PC-9 (cell line): Measurements from ENCODE around the gene SERINC5. TPM values are rescaled to one million over a fixed set of nuclear protein-coding genes. Genes with fewer than 3 reads are reported as not detected.

Experiments
- BruUV-seq: library from RNA; stranded (reverse); fragments of 400-500 nt; replicated peaks from 2 replicates; lab custom pipeline; 2021; lab: Mats Ljungman, UMichigan
- CTCF ChIA-PET: fragments of 300-600 bp; sonication (Branson Sonifier 250); formaldehyde crosslinking; loops from one replicate; lab custom pipeline; 2022; ENCODE audit warnings: antibody characterized with exemption; lab: Charles Lee
- POLR2A ChIA-PET: fragments of 300-600 bp; sonication (Branson Sonifier 250); formaldehyde crosslinking; loops from one replicate; lab custom pipeline; 2022; ENCODE audit warnings: antibody characterized with exemption; ENCODE audit not compliant: unreplicated experiment; lab: Charles Lee
- DNase-seq, 2 experiments: peaks; one replicate each; pipeline versions ENCODE4 v3.0.0 to v3.0.0-alpha.2; 2015 to 2022; ENCODE audit warnings: mixed read lengths in 1 of 2
- H2AFZ ChIP-seq: fragments of 200-600 bp; sonication (generic); 2 replicates; pipeline ENCODE4 v1.8.1; 2017; ENCODE audit warnings: antibody characterized with exemption
- H3F3A ChIP-seq: fragments of 200-600 bp; sonication (generic); 2 replicates; pipeline ENCODE4 v1.8.1; 2017; ENCODE audit warnings: antibody characterized with exemption, mild to moderate bottlenecking, low read depth; ENCODE audit not compliant: insufficient read depth
- H3K27ac ChIP-seq: fragments of 200-600 bp; sonication (generic); 2 replicates; pipeline ENCODE4 v1.6.1; 2016; ENCODE audit warnings: mixed run types
- H3K27me3 ChIP-seq: fragments of 200-600 bp; sonication (generic); 2 replicates; pipeline ENCODE4 v1.6.1; 2016; ENCODE audit warnings: low read depth, mixed run types; ENCODE audit not compliant: insufficient read depth
- H3K36me3 ChIP-seq: fragments of 200-600 bp; sonication (generic); 2 replicates; pipeline ENCODE4 v1.6.1; 2016; ENCODE audit warnings: low read depth, mixed run types
- H3K4me1 ChIP-seq: fragments of 200-600 bp; sonication (generic); replicated peaks from 2 replicates; pipeline ENCODE4 v1.6.1; 2016; ENCODE audit warnings: mixed run types; ENCODE audit not compliant: insufficient read depth
- H3K4me2 ChIP-seq: fragments of 200-600 bp; sonication (generic); 2 replicates; pipeline ENCODE4 v1.6.1; 2017; ENCODE audit warnings: mixed run types
- H3K4me3 ChIP-seq: fragments of 200-600 bp; sonication (generic); 2 replicates; pipeline ENCODE4 v1.6.1; 2016; ENCODE audit warnings: mixed run types
- H3K79me2 ChIP-seq: fragments of 200-600 bp; sonication (generic); 2 replicates; pipeline ENCODE4 v1.6.1; 2017; ENCODE audit warnings: low read depth, mixed run types
- H3K9me2 ChIP-seq: fragments of 200-600 bp; sonication (generic); 2 replicates; pipeline ENCODE4 v1.8.1; 2017; ENCODE audit warnings: mild to moderate bottlenecking; ENCODE audit not compliant: insufficient read depth
- H3K9me3 ChIP-seq: fragments of 200-600 bp; sonication (generic); 2 replicates; pipeline ENCODE4 v1.8.1; 2016; ENCODE audit warnings: low read depth; ENCODE audit not compliant: insufficient read depth
- H4K20me1 ChIP-seq: fragments of 200-600 bp; sonication (generic); 2 replicates; pipeline ENCODE4 v1.8.1; 2017; ENCODE audit not compliant: insufficient read depth
- EZH2 ChIP-seq: fragments of 200-600 bp; sonication (generic); IDR thresholded peaks from 2 replicates; pipeline ENCODE4 v1.8.0; 2017; ENCODE audit warnings: antibody characterized with exemption, low read depth
- intact Hi-C: fragments of 100-400 bp; cut with micrococcal nuclease; formaldehyde crosslinking; loops from one replicate; pipeline ENCODE4 v1.10.0; 2022; ENCODE audit not compliant: unreplicated experiment
- total RNA-seq: library from RNA; stranded (reverse); gene quantifications from 2 replicates; pipeline ENCODE4 v1.2.3, GENCODE V29; 2021
- TF ChIP-seq, protein P1 (sequence below): fragments of 200-600 bp; sonication (generic); conservative IDR thresholded peaks from 2 replicates; pipeline ENCODE4 v1.6.1; 2017; ENCODE audit warnings: mixed run types, antibody characterized with exemption, mild to moderate bottlenecking, moderate library complexity

Gene SERINC5
- total RNA-seq, 1 experiment from 2014 or later = 68.8 TPM

DNA sequence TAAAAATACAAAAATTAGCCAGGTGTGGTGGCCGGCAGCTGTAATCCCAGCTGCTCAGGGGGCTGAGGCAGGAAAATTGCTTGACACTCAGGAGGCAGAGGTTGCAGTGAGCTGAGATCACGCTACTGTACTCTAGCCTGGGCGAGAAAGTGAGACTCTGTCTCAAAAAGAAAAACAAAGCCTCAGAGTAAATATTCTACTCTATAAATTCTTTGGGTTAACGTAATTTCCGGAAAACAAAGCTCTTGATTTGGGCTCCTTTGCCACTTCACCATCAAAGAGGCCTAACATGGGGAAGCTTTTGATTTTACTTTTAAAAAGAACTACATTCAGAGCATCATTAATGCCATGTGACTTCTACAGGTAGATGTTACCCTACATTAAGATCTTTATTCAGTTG is 103.1 kb downstream of the SERINC5 start:
- TF ChIP-seq EZH2 = no peak
- TF ChIP-seq, protein P1, sequence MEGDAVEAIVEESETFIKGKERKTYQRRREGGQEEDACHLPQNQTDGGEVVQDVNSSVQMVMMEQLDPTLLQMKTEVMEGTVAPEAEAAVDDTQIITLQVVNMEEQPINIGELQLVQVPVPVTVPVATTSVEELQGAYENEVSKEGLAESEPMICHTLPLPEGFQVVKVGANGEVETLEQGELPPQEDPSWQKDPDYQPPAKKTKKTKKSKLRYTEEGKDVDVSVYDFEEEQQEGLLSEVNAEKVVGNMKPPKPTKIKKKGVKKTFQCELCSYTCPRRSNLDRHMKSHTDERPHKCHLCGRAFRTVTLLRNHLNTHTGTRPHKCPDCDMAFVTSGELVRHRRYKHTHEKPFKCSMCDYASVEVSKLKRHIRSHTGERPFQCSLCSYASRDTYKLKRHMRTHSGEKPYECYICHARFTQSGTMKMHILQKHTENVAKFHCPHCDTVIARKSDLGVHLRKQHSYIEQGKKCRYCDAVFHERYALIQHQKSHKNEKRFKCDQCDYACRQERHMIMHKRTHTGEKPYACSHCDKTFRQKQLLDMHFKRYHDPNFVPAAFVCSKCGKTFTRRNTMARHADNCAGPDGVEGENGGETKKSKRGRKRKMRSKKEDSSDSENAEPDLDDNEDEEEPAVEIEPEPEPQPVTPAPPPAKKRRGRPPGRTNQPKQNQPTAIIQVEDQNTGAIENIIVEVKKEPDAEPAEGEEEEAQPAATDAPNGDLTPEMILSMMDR = no peak
- no peaks in the 10 kb centered on the region for H3K27me3 ChIP-seq
- H2AFZ ChIP-seq = no peak overlapping the region
- no peak overlapping the region for H3K27ac ChIP-seq
- no peaks in the 10 kb centered on the region for H3K9me3 ChIP-seq
- H3K79me2 ChIP-seq = no peaks in the 10 kb centered on the region
- peaks cover 33% of the 10 kb centered on the region for H3K36me3 ChIP-seq
- intact Hi-C loops = no loop called here
- CTCF ChIA-PET = no interaction called here
- no peak overlapping the region for H3K4me2 ChIP-seq
- H3K4me3 ChIP-seq = no peak overlapping the region
- no peaks in the 10 kb centered on the region for H3K4me1 ChIP-seq
- POLR2A ChIA-PET = interaction anchor here (0.6 kb wide), 1 partner anchor 102 kb away, joined by 8 read pairs; no protein-coding TSS in a partner anchor
- no peaks in the 10 kb centered on the region for H3F3A ChIP-seq
- H3K9me2 ChIP-seq = no peaks in the 10 kb centered on the region
- BruUV-seq = no TSS peak
- no peak for DNase-seq
- H4K20me1 ChIP-seq = no peaks in the 10 kb centered on the region

DNA sequence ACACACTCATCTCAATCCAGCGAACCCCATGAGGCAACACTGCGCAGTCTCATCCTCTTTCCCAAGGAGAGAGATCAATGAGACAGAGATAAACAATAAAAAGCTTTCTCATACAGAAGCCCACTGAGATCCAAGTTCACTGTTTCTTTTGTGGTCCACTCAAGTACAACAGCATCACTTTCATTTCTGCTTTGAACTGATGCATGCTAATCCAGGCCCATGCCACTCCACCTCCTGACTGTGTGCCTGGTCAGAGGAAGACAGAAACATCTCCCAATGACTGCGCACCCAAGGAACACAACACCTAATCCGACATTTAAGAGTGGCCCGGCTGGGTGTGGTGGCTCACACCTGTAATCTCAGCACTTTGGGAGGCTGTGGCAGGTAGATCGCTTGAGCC is 104.0 kb downstream of the SERINC5 start:
- CTCF ChIA-PET = no interaction called here
- no peak for TF ChIP-seq EZH2
- TF ChIP-seq, protein P1 = no peak
- no peak overlapping the region for H3K4me2 ChIP-seq
- no peaks in the 10 kb centered on the region for H3K79me2 ChIP-seq
- intact Hi-C loops = no loop called here
- H2AFZ ChIP-seq = no peak overlapping the region
- no peak overlapping the region for H3K4me3 ChIP-seq
- no peak overlapping the region for H3K27ac ChIP-seq
- no peaks in the 10 kb centered on the region for H3F3A ChIP-seq
- peaks cover 37% of the 10 kb centered on the region for H3K36me3 ChIP-seq
- POLR2A ChIA-PET = no interaction called here
- no peak for DNase-seq
- no peaks in the 10 kb centered on the region for H4K20me1 ChIP-seq
- no peaks in the 10 kb centered on the region for H3K4me1 ChIP-seq
- no TSS peak for BruUV-seq
- H3K9me2 ChIP-seq = no peaks in the 10 kb centered on the region
- no peaks in the 10 kb centered on the region for H3K27me3 ChIP-seq
- no peaks in the 10 kb centered on the region for H3K9me3 ChIP-seq

DNA sequence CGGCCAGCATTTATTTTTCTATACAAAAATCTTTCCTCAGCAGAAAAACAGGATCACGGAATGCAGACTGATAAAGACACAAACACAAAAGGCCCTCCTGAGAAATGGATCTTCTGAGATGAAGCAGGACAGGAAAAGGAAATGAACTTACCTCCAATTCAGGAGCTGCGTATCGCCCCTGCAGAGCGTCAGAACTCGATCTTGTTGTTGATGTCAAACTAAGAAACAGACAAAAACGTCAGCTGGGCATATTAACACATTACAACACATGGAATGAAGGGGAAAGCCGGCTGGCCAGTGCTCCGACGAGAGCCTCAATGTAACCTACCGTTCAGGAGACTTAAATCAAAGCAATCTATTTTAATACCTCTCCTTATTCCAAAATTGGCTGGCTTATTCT is 105.1 kb downstream of the SERINC5 start:
- no peaks in the 10 kb centered on the region for H4K20me1 ChIP-seq
- no peaks in the 10 kb centered on the region for H3K9me3 ChIP-seq
- H3F3A ChIP-seq = no peaks in the 10 kb centered on the region
- TF ChIP-seq EZH2 = no peak
- TF ChIP-seq, protein P1 = no peak
- no TSS peak for BruUV-seq
- CTCF ChIA-PET = interaction anchor here (0.6 to 0.7 kb wide), 2 partner anchors 59 to 89 kb away, joined by 3 to 7 read pairs; no protein-coding TSS in a partner anchor
- no peaks in the 10 kb centered on the region for H3K27me3 ChIP-seq
- DNase-seq = no peak
- no peaks in the 10 kb centered on the region for H3K79me2 ChIP-seq
- no peak overlapping the region for H3K4me2 ChIP-seq
- no peak overlapping the region for H3K27ac ChIP-seq
- no peaks in the 10 kb centered on the region for H3K4me1 ChIP-seq
- H2AFZ ChIP-seq = no peak overlapping the region
- intact Hi-C loops = no loop called here
- no peaks in the 10 kb centered on the region for H3K9me2 ChIP-seq
- H3K4me3 ChIP-seq = no peak overlapping the region
- peaks cover 37% of the 10 kb centered on the region for H3K36me3 ChIP-seq
- POLR2A ChIA-PET = interaction anchor here (0.5 kb wide), 1 partner anchor 30 kb away, joined by 3 read pairs; no protein-coding TSS in a partner anchor
